COLO668 (cell line): ENCODE measurements around the gene NAA80.

Source experiments
- DNase-seq: peaks from one replicate; lab custom pipeline; 2025; ENCODE audit not compliant: unreplicated experiment; lab: John Stamatoyannopoulos, UW

Gene NAA80

DNA sequence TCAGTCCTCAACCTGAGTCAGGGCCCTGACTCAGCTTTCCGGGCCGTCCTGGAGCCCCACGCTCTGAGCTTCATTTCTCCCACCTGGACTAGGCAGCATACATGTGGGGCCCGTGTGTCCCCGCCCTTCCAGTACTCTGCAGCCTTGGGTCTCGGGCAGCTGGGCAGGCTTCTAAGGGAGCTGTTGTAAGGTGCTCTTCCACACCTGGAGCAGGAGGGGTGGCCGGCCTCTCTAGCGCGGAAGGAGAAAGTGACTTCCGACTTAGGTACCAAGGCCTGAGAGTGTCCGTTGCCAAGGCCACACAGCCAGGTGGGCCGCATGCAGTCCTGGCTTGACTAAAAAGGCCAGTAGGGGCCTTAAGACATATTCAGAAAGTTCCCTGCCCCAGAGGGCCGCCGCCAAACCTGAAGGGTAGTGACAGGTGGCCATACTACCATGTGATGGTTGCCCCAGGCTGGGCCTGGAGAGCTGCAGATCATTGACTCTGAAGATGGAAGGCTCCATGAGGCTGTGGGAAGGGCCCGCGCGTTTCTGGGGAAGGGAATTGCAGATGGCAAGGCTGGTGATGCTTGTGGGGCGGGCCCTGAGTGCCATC, 39.7 kb downstream of the NAA80 start:
- DNase-seq, result no peak

DNA sequence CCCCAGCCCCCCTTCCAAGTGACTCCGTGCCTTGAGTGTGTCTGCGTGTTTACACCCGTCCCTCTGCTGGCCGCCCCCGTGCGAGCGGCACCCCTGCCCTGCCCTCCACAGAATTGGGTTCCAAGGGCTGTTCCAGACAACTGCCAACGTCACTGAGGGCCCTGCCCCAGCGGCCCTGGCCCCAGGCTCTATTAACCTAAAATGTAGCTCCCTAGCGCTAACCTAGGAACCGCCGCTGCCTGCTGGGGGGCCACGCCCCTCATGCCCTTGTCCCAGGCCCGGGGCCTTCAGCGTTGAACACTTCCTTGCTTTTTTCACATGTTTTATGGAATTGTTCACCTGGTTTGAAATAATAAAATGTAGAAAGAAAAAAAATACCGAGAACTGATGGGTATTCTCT, 40.2 kb downstream of the NAA80 start:
- DNase-seq, result no peak

DNA sequence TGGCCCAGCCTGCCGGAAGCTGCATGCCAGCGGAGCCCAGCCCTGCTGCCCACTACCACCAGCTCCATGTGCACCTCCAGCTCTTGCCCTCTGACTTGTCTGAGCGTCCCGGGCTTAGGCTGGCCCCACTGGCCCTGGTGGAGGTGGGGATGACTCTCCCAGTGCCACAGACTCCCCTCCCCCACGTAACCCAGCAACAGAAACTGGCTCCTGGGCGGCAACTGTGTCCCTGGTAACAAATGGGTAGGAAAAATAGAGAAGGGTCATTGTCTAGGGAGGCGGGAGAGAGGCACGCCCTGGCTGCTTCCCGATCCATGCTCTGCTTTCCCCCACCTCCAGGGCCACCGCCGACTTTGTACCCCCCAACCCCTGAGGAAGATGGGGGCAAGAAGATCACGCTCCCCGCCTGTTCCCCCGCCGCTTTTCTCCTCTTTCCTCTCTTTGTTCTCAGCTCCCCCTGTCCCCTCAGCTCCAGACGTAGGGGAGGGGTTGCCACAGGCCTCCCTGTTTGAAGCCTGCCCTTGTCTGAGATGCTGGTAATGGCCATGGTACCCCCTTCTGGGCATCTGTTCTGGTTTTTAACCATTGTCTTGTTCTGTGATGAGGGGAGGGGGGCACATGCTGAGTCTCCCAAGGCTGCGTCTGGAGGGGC, 41.0 kb downstream of the NAA80 start:
- DNase-seq, result peak; percentile 23

GRCh38 chr3:50256978-50257890, 42.0 kb downstream of the NAA80 start:
- DNase-seq, result peak; percentile 47

DNA sequence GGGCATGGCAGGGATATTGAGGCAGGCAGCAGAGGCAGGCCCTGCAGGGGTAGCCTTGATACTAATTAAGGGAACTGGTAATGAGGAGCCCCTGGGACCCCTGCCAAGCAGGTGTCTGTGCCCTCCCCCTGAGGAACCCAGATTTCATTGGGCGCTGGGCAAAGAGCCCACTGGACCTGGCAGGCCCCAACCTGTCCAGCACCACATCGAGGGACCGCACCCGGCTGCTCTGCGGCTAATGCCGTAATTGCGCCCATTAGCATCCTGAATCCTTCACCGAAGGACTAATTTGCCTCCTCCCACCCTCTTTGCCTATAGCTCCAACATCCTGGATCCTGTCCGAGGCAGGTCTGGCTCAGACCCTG, 44.0 kb downstream of the NAA80 start:
- DNase-seq, result no peak

DNA sequence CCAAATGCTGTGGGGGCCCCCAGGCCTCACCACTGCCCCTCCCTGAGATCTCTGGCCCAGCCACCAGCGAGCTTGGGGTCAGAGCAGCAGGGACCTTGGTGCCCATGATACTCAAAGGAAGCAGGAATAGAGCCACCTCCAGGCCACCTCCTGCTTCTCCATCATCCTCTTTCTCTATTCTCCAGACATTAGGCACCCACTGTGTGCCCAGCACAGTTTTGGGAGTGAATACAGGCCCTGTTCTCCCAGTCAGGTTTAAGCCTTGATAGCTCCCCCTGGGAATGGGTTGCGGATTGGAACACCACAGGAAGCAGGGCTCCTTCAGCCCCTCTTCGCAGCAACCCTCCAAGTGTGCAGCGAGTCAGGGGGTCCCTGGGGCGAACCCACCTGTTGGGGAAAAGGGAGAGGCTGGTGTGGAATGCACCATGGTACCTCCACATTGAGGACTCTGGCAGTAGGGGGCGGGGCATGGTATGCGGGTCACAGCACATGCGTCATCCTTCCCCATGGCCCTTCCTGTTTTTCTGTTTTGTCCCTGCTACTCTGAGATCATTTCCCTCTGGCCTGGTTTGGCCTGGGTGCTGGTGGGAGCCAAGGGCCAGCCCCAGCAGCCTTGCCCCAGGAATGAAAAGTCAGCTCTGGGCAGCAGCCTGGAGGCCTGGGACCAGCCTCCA, 44.5 kb downstream of the NAA80 start:
- no peak for DNase-seq

DNA sequence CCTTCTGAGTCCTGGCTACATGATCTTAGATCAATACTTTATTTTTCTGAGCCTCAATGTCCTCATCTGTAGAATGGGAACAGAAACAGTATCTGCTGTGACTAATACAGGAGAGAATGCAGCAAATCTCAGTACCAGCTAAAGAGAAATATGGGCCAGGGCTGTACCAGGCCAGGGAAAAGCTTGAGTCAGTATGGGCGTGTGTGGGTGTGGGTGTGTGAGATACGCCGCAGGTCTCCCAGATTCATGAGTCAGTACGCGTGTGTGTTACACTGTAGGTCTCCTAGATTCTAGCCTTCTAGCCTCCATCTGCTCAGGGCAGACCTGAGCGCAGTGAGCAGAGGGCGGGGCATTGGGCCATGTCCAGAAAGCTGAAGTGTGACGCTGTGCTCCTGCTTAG, 48.0 kb downstream of the NAA80 start:
- no peak for DNase-seq

DNA sequence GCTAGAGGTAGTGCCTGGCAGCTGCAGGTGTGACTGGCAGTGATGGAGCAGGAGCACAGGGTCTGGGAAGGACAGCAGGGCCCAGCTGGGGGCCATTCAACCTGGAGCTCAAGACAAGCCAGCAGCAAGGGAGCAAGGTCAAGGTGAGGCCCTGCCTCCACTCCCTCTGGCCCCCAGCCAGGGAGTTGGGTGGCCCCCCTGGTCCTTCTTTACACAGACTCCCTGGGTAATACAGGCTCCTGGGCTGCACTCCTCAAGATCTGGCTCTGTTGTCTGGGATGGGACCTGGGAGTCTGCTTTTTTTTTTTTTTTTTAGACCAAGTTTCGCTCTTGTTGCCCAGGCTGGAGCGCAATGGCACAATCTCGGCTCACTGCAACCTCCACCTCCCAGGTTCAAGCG, 48.7 kb downstream of the NAA80 start:
- no peak for DNase-seq

DNA sequence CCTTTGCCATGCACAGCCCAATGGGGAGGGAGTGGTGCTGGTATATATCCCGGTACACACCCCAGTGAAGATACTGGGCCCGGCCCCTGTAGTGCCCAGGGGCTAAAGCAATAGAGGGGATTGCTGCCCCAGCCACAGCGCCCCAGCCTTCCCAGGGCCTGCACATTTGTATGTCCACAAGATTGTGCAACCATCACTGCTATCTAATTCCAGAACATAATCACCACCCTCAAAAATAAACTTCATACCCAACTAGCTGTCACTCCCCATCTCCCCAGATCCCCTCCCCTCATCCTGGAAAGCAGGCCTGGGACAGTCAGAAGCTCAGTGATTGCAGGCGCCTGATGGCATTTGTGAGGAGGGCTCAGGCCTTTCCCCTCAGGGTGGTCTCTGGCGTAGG, 49.7 kb downstream of the NAA80 start:
- no peak for DNase-seq

GRCh38 chr3:50248387-50248786, 50.8 kb downstream of the NAA80 start:
- DNase-seq, result peak; percentile 32

- no peak for DNase-seq
These were observed 52.7 kb downstream of the NAA80 start for GRCh38 chr3:50246517-50246954.
